OCI-LY1 (cell line): ENCODE data around the gene FKBP3.

Experiments
- H2AFZ ChIP-seq: fragments of 200-600 bp; sonication (generic), shearing (Covaris generic); 2 replicates; pipeline ENCODE4 v1.6.0; 2014; ENCODE audit warnings: antibody characterized with exemption, mild to moderate bottlenecking, low read length
- H3F3A ChIP-seq: fragments of 200-600 bp; sonication (generic), shearing (Covaris generic); 2 replicates; pipeline ENCODE4 v1.6.0; 2014; ENCODE audit warnings: mild to moderate bottlenecking, antibody characterized with exemption, low read length, moderate library complexity; ENCODE audit not compliant: insufficient read depth
- H3K27ac ChIP-seq: fragments of 200-600 bp; sonication (generic); 2 replicates; pipeline ENCODE4 v1.5.1; 2014; ENCODE audit warnings: low read length, mixed run types, mild to moderate bottlenecking, low read depth; ENCODE audit not compliant: poor library complexity, severe bottlenecking
- H3K27me3 ChIP-seq: fragments of 200-600 bp; sonication (generic); 2 replicates; pipeline ENCODE4 v1.6.0; 2014; ENCODE audit warnings: antibody characterized with exemption, mild to moderate bottlenecking, low read length, moderate library complexity; ENCODE audit not compliant: insufficient read depth
- H3K36me3 ChIP-seq: fragments of 200-600 bp; sonication (generic); 2 replicates; pipeline ENCODE4 v1.6.1; 2014; ENCODE audit warnings: mild to moderate bottlenecking, antibody characterized with exemption, low read length, moderate library complexity, mixed read lengths; ENCODE audit not compliant: insufficient read depth
- H3K4me1 ChIP-seq: fragments of 200-600 bp; sonication (generic); 2 replicates; pipeline ENCODE4 v1.5.1; 2014; ENCODE audit warnings: mild to moderate bottlenecking, low read length, moderate library complexity; ENCODE audit not compliant: insufficient read depth, severe bottlenecking
- H3K4me2 ChIP-seq: fragments of 200-600 bp; sonication (generic), shearing (Covaris generic); 2 replicates; pipeline ENCODE4 v1.6.1; 2014; ENCODE audit warnings: low read length
- H3K4me3 ChIP-seq: fragments of 200-600 bp; sonication (generic); 2 replicates; pipeline ENCODE4 v1.5.1; 2014; ENCODE audit warnings: low read length, low read depth, mild to moderate bottlenecking, mixed read lengths; ENCODE audit not compliant: poor library complexity, severe bottlenecking
- H3K79me2 ChIP-seq: fragments of 200-600 bp; shearing (Covaris generic); 2 replicates; pipeline ENCODE4 v1.6.1; 2016; ENCODE audit warnings: mixed run types, low read length, mixed read lengths; ENCODE audit not compliant: insufficient read depth
- H3K9ac ChIP-seq: fragments of 200-600 bp; sonication (generic), shearing (Covaris generic); 2 replicates; pipeline ENCODE4 v1.6.1; 2014; ENCODE audit warnings: mild to moderate bottlenecking, low read length, mixed read lengths
- H3K9me2 ChIP-seq: fragments of 200-600 bp; sonication (generic), shearing (Covaris generic); 2 replicates; pipeline ENCODE4 v1.6.1; 2014; ENCODE audit warnings: low read depth, mild to moderate bottlenecking, low read length, mixed read lengths
- H3K9me3 ChIP-seq: fragments of 200-600 bp; shearing (Covaris generic); 2 replicates; pipeline ENCODE4 v1.6.1; 2014; ENCODE audit warnings: low read length, mixed read lengths
- H4K20me1 ChIP-seq: fragments of 200-600 bp; sonication (generic), shearing (Covaris generic); 2 replicates; pipeline ENCODE4 v1.6.0; 2016; ENCODE audit warnings: mild to moderate bottlenecking, low read length; ENCODE audit not compliant: insufficient read depth
- EZH2 ChIP-seq: fragments of 200-600 bp; sonication (generic), shearing (Covaris generic); IDR thresholded peaks from 2 replicates; pipeline ENCODE4 v1.8.0; 2017; ENCODE audit warnings: borderline replicate concordance, mixed run types, mild to moderate bottlenecking, antibody characterized with exemption, low read length, moderate library complexity, mixed read lengths
- TF ChIP-seq, protein P1 (sequence below): fragments of 200-600 bp; sonication (generic), shearing (Covaris generic); IDR thresholded peaks from 2 replicates; pipeline ENCODE4 v1.5.1; 2017; ENCODE audit warnings: mild to moderate bottlenecking, antibody characterized with exemption, low read length, moderate library complexity, mixed read lengths

The FKBP3 gene

DNA sequence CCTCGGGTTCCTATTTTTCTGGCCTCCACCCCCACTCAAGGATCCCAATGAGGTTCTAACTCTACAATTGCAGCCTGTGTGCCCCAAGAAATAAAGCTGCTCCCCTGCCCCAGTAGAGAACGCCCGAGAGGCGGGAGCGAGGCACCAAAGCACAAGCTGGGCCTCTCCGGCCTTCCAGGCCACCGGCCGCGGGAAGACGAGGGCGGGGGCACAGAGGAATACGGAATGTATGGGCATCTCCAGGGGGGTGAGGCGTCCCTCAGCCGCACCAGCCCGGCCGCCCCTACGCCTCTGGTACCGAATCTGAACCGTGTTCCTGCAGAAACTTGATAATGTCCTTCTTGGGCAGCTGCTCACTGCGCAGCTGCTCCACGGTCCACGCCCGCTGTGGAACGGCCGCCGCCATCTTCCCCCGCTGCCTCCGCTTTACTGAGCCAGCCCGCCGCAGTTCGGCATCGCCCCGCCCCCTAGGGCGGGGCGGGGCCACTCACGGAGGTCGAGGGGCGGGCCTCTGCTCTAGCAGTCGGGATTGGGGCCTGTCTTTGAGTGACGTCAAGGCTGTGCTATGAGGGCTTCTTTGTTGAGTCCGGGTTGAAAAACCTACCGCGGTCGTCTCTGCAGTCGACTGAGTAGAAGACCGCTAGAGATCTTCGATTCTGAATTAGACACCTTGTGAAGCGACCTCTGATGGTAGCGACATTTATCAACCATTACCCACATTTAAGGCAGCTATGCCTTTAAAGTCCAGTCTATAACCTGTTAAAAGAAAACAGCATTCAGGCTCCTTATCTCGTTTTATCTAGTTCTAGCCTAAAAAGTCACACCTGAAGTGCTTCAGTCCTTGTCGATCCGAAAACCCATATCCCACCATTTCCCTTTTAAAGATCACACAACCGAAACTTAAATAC is at the start of gene FKBP3:
Gene FKBP3 (minus strand): TSS at position 431 of the 908 bp plus-strand sequence. CDS start 25 bp downstream, at position 406.
- Histone ChIP-seq H3K9me3 (no peaks in the 10 kb centered on the region), H3K4me2 (peak within 1 kb of the TSS; percentile 90), H3K9ac (peak within 1 kb of the TSS; percentile 94), H3K27ac (peak within 1 kb of the TSS; percentile 79), H3K9me2 (no peaks in the 10 kb centered on the region), H4K20me1 (no peaks in the 10 kb centered on the region), H3F3A (no peaks in the 10 kb centered on the region), H3K4me1 (peaks cover 50% of the 10 kb centered on the region), H3K27me3 (no peaks in the 10 kb centered on the region), H3K4me3 (peak within 1 kb of the TSS; percentile 92), H2AFZ (peak within 1 kb of the TSS; percentile 97), H3K36me3 (peaks cover 1% of the 10 kb centered on the region; the same call in 1 of the 2 replicates), H3K79me2 (peaks cover 41% of the 10 kb centered on the region)
- TF ChIP-seq EZH2 = no peak
- TF ChIP-seq, protein P1, sequence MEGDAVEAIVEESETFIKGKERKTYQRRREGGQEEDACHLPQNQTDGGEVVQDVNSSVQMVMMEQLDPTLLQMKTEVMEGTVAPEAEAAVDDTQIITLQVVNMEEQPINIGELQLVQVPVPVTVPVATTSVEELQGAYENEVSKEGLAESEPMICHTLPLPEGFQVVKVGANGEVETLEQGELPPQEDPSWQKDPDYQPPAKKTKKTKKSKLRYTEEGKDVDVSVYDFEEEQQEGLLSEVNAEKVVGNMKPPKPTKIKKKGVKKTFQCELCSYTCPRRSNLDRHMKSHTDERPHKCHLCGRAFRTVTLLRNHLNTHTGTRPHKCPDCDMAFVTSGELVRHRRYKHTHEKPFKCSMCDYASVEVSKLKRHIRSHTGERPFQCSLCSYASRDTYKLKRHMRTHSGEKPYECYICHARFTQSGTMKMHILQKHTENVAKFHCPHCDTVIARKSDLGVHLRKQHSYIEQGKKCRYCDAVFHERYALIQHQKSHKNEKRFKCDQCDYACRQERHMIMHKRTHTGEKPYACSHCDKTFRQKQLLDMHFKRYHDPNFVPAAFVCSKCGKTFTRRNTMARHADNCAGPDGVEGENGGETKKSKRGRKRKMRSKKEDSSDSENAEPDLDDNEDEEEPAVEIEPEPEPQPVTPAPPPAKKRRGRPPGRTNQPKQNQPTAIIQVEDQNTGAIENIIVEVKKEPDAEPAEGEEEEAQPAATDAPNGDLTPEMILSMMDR = peak; percentile 55

DNA sequence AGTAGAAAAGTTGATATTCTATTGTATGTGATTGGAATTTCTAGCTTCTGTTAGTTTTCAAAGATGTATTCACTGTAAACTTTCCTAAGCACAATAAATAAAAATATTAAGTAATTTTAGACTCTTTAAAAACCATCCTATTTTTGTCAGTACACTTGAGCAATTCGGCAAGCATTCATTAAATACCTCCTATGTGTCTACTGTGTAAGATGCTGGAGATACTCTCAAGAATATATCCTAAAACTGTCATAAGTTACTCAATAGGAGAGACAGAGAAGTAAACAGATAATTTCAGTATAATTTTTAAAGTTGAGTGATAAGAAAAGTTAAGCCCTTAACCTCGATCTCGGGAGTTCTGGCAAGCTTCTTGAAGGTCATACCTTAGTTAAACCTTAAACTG is 47.5 kb upstream of the FKBP3 start:
- H3K27me3 ChIP-seq = no peaks in the 10 kb centered on the region
- no peaks in the 10 kb centered on the region; the same call in 1 of the 2 replicates for H3K9me3 ChIP-seq
- no peaks in the 10 kb centered on the region for H4K20me1 ChIP-seq
- no peaks in the 10 kb centered on the region for H3K4me1 ChIP-seq
- H3K9me2 ChIP-seq = no peaks in the 10 kb centered on the region
- peaks cover 13% of the 10 kb centered on the region for H3K36me3 ChIP-seq
- no peaks in the 10 kb centered on the region for H3K79me2 ChIP-seq
- H2AFZ ChIP-seq = no peak overlapping the region
- H3K27ac ChIP-seq = no peak overlapping the region
- no peak overlapping the region for H3K4me3 ChIP-seq
- TF ChIP-seq, protein P1 = no peak
- no peak for TF ChIP-seq EZH2
- H3F3A ChIP-seq = no peaks in the 10 kb centered on the region
- H3K9ac ChIP-seq = no peak overlapping the region
- no peak overlapping the region for H3K4me2 ChIP-seq

DNA sequence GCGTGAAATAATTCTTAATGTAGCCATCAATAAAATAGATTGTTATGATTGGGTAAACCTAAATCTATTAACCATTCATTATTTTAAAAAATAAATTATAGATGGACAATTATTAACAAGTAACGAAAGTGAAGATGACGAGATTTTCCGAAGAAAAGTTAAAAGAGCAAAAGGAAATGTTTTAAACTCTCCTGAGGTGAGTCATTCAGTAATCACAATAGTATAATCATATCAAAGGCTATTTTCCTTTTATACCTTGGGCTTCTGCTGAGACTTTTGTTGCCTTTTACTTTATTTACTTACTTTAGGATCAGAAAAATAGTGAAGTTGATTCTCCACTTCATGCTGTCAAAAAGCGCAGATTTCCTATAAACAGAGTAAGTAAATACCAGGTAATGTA is 47.0 kb upstream of the FKBP3 start:
- no peak for TF ChIP-seq EZH2
- Histone ChIP-seq H3K4me3 (no peak overlapping the region), H3K27ac (no peak overlapping the region), H3K27me3 (no peaks in the 10 kb centered on the region), H3K9me3 (no peaks in the 10 kb centered on the region; the same call in 1 of the 2 replicates), H3K9me2 (no peaks in the 10 kb centered on the region), H3K79me2 (no peaks in the 10 kb centered on the region), H3K36me3 (peaks cover 12% of the 10 kb centered on the region), H4K20me1 (no peaks in the 10 kb centered on the region), H3F3A (no peaks in the 10 kb centered on the region), H3K4me1 (no peaks in the 10 kb centered on the region), H2AFZ (no peak overlapping the region), H3K4me2 (no peak overlapping the region), H3K9ac (no peak overlapping the region)
